ENCODE data around the gene CMYA5.
"Not testable (repeated sequence)": the region's sequence is repeated elsewhere in the genome, so short reads cannot be mapped to it uniquely, and the experiment has no call there.

DNA sequence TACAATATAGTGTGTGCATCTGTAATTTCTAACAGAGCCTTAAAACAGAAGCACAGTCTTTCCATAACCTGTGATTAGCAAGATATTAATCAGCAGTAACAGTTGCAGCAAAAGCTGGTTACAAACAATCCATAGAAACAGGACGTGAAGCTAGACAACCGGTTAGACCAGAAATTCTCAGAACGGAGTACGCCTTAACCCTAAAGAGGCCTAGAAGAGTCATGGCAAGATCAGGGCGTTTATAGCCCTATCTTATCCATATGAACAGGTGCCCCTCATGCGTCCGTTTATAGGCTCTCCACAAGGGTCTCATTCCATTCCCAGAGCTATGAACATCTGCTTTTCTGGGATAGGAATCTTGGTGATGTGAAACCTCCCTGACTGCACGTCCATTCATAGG is 16.7 kb downstream of the CMYA5 start:
- not testable (repeated sequence) for TF ChIP-seq YY1 (IDR thresholded peaks at IDR 0.05); RAD21 (IDR thresholded peaks at IDR 0.05); TAF1 (conservative IDR thresholded peaks at IDR 0.05); EGR1 (IDR thresholded peaks at IDR 0.05; ENCODE audit: low read depth in 2 of 2); GABPA (IDR thresholded peaks at IDR 0.05 in 1 of 2, conservative IDR thresholded peaks at IDR 0.05 in 1 of 2)
- TF ChIP-seq, protein P1, sequence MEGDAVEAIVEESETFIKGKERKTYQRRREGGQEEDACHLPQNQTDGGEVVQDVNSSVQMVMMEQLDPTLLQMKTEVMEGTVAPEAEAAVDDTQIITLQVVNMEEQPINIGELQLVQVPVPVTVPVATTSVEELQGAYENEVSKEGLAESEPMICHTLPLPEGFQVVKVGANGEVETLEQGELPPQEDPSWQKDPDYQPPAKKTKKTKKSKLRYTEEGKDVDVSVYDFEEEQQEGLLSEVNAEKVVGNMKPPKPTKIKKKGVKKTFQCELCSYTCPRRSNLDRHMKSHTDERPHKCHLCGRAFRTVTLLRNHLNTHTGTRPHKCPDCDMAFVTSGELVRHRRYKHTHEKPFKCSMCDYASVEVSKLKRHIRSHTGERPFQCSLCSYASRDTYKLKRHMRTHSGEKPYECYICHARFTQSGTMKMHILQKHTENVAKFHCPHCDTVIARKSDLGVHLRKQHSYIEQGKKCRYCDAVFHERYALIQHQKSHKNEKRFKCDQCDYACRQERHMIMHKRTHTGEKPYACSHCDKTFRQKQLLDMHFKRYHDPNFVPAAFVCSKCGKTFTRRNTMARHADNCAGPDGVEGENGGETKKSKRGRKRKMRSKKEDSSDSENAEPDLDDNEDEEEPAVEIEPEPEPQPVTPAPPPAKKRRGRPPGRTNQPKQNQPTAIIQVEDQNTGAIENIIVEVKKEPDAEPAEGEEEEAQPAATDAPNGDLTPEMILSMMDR (IDR thresholded peaks at IDR 0.05; ENCODE audit: low read depth, low read length, missing input control), result not testable (repeated sequence)
- TF ChIP-seq, protein P2, sequence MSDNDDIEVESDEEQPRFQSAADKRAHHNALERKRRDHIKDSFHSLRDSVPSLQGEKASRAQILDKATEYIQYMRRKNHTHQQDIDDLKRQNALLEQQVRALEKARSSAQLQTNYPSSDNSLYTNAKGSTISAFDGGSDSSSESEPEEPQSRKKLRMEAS (IDR thresholded peaks at IDR 0.05), result not testable (repeated sequence)
- TF ChIP-seq, protein P3, sequence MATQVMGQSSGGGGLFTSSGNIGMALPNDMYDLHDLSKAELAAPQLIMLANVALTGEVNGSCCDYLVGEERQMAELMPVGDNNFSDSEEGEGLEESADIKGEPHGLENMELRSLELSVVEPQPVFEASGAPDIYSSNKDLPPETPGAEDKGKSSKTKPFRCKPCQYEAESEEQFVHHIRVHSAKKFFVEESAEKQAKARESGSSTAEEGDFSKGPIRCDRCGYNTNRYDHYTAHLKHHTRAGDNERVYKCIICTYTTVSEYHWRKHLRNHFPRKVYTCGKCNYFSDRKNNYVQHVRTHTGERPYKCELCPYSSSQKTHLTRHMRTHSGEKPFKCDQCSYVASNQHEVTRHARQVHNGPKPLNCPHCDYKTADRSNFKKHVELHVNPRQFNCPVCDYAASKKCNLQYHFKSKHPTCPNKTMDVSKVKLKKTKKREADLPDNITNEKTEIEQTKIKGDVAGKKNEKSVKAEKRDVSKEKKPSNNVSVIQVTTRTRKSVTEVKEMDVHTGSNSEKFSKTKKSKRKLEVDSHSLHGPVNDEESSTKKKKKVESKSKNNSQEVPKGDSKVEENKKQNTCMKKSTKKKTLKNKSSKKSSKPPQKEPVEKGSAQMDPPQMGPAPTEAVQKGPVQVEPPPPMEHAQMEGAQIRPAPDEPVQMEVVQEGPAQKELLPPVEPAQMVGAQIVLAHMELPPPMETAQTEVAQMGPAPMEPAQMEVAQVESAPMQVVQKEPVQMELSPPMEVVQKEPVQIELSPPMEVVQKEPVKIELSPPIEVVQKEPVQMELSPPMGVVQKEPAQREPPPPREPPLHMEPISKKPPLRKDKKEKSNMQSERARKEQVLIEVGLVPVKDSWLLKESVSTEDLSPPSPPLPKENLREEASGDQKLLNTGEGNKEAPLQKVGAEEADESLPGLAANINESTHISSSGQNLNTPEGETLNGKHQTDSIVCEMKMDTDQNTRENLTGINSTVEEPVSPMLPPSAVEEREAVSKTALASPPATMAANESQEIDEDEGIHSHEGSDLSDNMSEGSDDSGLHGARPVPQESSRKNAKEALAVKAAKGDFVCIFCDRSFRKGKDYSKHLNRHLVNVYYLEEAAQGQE (IDR thresholded peaks at IDR 0.05), result not testable (repeated sequence)
- TF ChIP-seq, protein P4, sequence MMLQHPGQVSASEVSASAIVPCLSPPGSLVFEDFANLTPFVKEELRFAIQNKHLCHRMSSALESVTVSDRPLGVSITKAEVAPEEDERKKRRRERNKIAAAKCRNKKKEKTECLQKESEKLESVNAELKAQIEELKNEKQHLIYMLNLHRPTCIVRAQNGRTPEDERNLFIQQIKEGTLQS (IDR thresholded peaks at IDR 0.05), result not testable (repeated sequence)
